Astrocyte (in vitro differentiated cells and primary cell): ENCODE results near the gene CNOT4. TPM values are rescaled to one million over a fixed set of nuclear protein-coding genes. Genes with fewer than 3 reads are reported as not detected.

Experiments used
- DNase-seq: peaks from one replicate; pipeline ENCODE4 v3.0.0-alpha.2; 2010; ENCODE audit warnings: low read depth
- FAIRE-seq: peaks from 2 replicates; lab custom pipeline; 2011; peaks lifted over from hg19 to GRCh38; lab: Jason Lieb, UNC
- H2AFZ ChIP-seq: 2 replicates; pipeline ENCODE4 v1.6.0; 2012; ENCODE audit warnings: low read depth, low read length, inconsistent platforms
- H3K27ac ChIP-seq: 2 replicates; pipeline ENCODE4 v1.5.1; 2011; ENCODE audit warnings: low read depth, low read length, inconsistent platforms
- H3K27me3 ChIP-seq: 2 replicates; pipeline ENCODE4 v1.6.0; 2011; ENCODE audit warnings: low read length, inconsistent platforms; ENCODE audit not compliant: insufficient read depth
- H3K36me3 ChIP-seq: 2 replicates; pipeline ENCODE4 v1.5.1; 2011; ENCODE audit warnings: low read length, inconsistent platforms; ENCODE audit not compliant: insufficient read depth
- H3K4me1 ChIP-seq: 2 replicates; pipeline ENCODE4 v1.5.1; 2011; ENCODE audit warnings: low read length, inconsistent platforms; ENCODE audit not compliant: insufficient read depth
- H3K4me2 ChIP-seq: 2 replicates; pipeline ENCODE4 v1.6.0; 2012; ENCODE audit warnings: low read length, inconsistent platforms
- H3K4me3 ChIP-seq: 2 replicates; pipeline ENCODE4 v1.5.1; 2011; ENCODE audit warnings: low read depth, mild to moderate bottlenecking, low read length, inconsistent platforms; ENCODE audit not compliant: insufficient read depth
- H3K79me2 ChIP-seq: 2 replicates; pipeline ENCODE4 v1.6.0; 2012; ENCODE audit warnings: mild to moderate bottlenecking, low read length, inconsistent platforms; ENCODE audit not compliant: insufficient read depth
- H3K9ac ChIP-seq: 2 replicates; pipeline ENCODE4 v1.6.0; 2012; ENCODE audit warnings: mild to moderate bottlenecking, low read length, inconsistent platforms
- H3K9me3 ChIP-seq: 2 replicates; pipeline ENCODE4 v1.5.1; 2012; ENCODE audit warnings: low read depth, mild to moderate bottlenecking, low read length, inconsistent platforms; ENCODE audit not compliant: insufficient read depth
- H4K20me1 ChIP-seq: 2 replicates; pipeline ENCODE4 v1.6.0; 2012; ENCODE audit warnings: low read length, inconsistent platforms; ENCODE audit not compliant: insufficient read depth
- H3K27ac Mint-ChIP-seq: one replicate; pipeline ENCODE4 v1.8.0; 2021; ENCODE audit warnings: mild to moderate bottlenecking, mixed read lengths; ENCODE audit not compliant: unreplicated experiment
- H3K27me3 Mint-ChIP-seq: one replicate; pipeline ENCODE4 v1.8.0; 2021; ENCODE audit warnings: low read depth, mixed read lengths; ENCODE audit not compliant: unreplicated experiment
- H3K36me3 Mint-ChIP-seq: one replicate; pipeline ENCODE4 v1.8.0; 2021; ENCODE audit warnings: low read depth, mixed read lengths; ENCODE audit not compliant: unreplicated experiment
- H3K4me1 Mint-ChIP-seq: one replicate; pipeline ENCODE4 v1.8.0; 2021; ENCODE audit warnings: low read depth, mixed read lengths; ENCODE audit not compliant: unreplicated experiment
- H3K4me3 Mint-ChIP-seq: one replicate; pipeline ENCODE4 v1.8.0; 2021; ENCODE audit warnings: mild to moderate bottlenecking, moderate library complexity, mixed read lengths; ENCODE audit not compliant: unreplicated experiment
- H3K9me3 Mint-ChIP-seq: one replicate; pipeline ENCODE4 v1.8.0; 2021; ENCODE audit warnings: mild to moderate bottlenecking, mixed read lengths; ENCODE audit not compliant: unreplicated experiment
- CTCF ChIP-seq: IDR thresholded peaks from 2 replicates; pipeline ENCODE4 v1.5.1; 2011; ENCODE audit warnings: low read depth, mild to moderate bottlenecking, inconsistent platforms, low read length, moderate library complexity; ENCODE audit not compliant: insufficient read depth
- EZH2 ChIP-seq: IDR thresholded peaks from 2 replicates; pipeline ENCODE4 v1.6.1; 2012; ENCODE audit warnings: mild to moderate bottlenecking, low read length, inconsistent platforms; ENCODE audit not compliant: insufficient read depth
- total RNA-seq: library from RNA; stranded (reverse); gene quantifications from 2 replicates; pipeline ENCODE4 v1.2.1, GENCODE V29; 2021

CNOT4 gene
- total RNA-seq, 1 donor from 2014 or later: 24.9 TPM

GRCh38 chr7:135522509-135522908, 12.6 kb upstream of the CNOT4 start:
- no peaks in the 10 kb centered on the region for H3K36me3 Mint-ChIP-seq

GRCh38 chr7:135519871-135520270, 10.0 kb upstream of the CNOT4 start:
- Histone ChIP-seq H3K9me3 (no peaks in the 10 kb centered on the region), H3K27ac (no peak overlapping the region), H3K4me2 (no peak overlapping the region), H3K27me3 (no peaks in the 10 kb centered on the region), H3K36me3 (no peaks in the 10 kb centered on the region), H3K9ac (no peak overlapping the region), H2AFZ (no peak overlapping the region), H3K79me2 (no peaks in the 10 kb centered on the region), H4K20me1 (no peaks in the 10 kb centered on the region), H3K4me3 (no peak overlapping the region), H3K4me1 (no peaks in the 10 kb centered on the region)
- Mint-ChIP-seq H3K27ac (no peak overlapping the region), H3K4me3 (no peak overlapping the region), H3K36me3 (no peaks in the 10 kb centered on the region), H3K27me3 (no peaks in the 10 kb centered on the region), H3K4me1 (no peaks in the 10 kb centered on the region), H3K9me3 (no peaks in the 10 kb centered on the region)
- DNase-seq (no peak), FAIRE-seq (no peak)
- TF ChIP-seq EZH2 (no peak), CTCF (no peak)

More at GRCh38 chr7:135522509-135522908, 12.6 kb upstream of the CNOT4 start:
- no peaks in the 10 kb centered on the region for H4K20me1 ChIP-seq
- Mint-ChIP-seq H3K27ac (no peak overlapping the region), H3K9me3 (no peaks in the 10 kb centered on the region), H3K4me3 (no peak overlapping the region), H3K4me1 (no peaks in the 10 kb centered on the region), H3K27me3 (no peaks in the 10 kb centered on the region)
- H3K27me3 ChIP-seq: no peaks in the 10 kb centered on the region
- H3K79me2 ChIP-seq: no peaks in the 10 kb centered on the region
- H2AFZ ChIP-seq: no peak overlapping the region
- H3K4me2 ChIP-seq: no peak overlapping the region
- DNase-seq (no peak), FAIRE-seq (no peak)
- no peak overlapping the region for H3K4me3 ChIP-seq
- no peak for TF ChIP-seq EZH2
- no peak for TF ChIP-seq CTCF
- H3K9ac ChIP-seq: no peak overlapping the region
- H3K9me3 ChIP-seq: no peaks in the 10 kb centered on the region
- no peak overlapping the region for H3K27ac ChIP-seq
- H3K4me1 ChIP-seq: no peaks in the 10 kb centered on the region
- no peaks in the 10 kb centered on the region for H3K36me3 ChIP-seq

GRCh38 chr7:135519233-135519688, 9.4 kb upstream of the CNOT4 start:
- Histone ChIP-seq H3K27ac (no peak overlapping the region), H3K9ac (no peak overlapping the region), H3K9me3 (no peaks in the 10 kb centered on the region), H3K4me3 (no peak overlapping the region), H3K36me3 (no peaks in the 10 kb centered on the region), H2AFZ (no peak overlapping the region), H3K4me1 (no peaks in the 10 kb centered on the region), H4K20me1 (no peaks in the 10 kb centered on the region), H3K4me2 (no peak overlapping the region), H3K79me2 (no peaks in the 10 kb centered on the region), H3K27me3 (no peaks in the 10 kb centered on the region)
- H3K4me1 Mint-ChIP-seq: no peaks in the 10 kb centered on the region
- H3K27me3 Mint-ChIP-seq: no peaks in the 10 kb centered on the region
- H3K4me3 Mint-ChIP-seq: no peak overlapping the region
- TF ChIP-seq CTCF (no peak), EZH2 (no peak)
- H3K9me3 Mint-ChIP-seq: no peaks in the 10 kb centered on the region
- H3K27ac Mint-ChIP-seq: no peak overlapping the region
- DNase-seq (no peak), FAIRE-seq (no peak)
- no peaks in the 10 kb centered on the region for H3K36me3 Mint-ChIP-seq
